ENCODE data around the gene ITGB3.
A peak's percentile ranks its signal among the peaks of the same experiment; 100 is the strongest.

Gene ITGB3

DNA sequence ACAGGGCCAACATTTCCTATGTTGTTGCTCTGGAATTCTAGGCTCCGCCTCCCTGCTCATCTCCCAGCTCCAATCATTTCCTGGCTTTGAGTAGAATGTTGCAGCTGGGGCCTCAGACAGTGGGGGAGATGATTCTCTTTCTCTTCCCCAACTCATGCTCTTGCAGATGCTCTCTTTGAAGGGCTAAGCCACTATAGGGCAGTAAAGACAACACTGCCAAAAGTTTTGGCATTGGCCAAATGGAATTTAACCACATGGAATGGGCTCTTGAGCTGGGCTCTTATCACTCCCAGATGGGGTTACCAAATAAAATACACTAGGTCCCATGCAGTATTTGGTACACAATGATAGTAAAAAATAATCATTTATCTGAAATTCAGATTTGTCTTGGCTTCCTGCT lies 50.6 kb downstream of the ITGB3 start:
- DNase-seq: no peak

DNA sequence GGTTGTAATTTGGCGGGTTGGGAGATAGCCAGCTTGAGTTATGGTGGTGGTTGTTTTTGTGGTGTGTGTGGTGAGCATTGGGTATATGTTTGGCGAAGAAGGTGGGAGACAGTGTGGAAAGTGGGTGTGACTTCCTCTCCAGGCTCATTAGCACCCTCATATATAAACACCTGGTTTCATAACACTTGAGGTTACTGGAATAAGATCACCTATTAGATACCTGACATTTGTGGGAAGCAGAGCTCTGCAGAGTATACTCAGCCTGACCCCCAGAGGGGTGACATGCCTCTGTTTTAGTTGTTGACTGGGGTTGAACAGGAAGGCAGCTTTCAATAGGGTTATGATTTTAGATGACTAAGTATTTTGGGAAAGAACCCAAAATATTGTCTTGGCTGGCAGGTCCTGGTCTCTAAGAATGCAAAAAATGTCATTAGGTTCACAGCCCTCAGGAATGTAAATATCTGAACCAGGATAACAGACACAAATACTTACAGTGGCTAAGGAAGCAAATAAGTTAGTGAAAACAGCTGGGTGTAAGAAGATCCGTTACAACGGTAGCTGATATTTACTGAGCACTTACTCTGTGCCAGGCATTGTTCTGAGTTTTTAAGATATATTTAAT lies 51.8 kb downstream of the ITGB3 start:
- DNase-seq: no peak

DNA sequence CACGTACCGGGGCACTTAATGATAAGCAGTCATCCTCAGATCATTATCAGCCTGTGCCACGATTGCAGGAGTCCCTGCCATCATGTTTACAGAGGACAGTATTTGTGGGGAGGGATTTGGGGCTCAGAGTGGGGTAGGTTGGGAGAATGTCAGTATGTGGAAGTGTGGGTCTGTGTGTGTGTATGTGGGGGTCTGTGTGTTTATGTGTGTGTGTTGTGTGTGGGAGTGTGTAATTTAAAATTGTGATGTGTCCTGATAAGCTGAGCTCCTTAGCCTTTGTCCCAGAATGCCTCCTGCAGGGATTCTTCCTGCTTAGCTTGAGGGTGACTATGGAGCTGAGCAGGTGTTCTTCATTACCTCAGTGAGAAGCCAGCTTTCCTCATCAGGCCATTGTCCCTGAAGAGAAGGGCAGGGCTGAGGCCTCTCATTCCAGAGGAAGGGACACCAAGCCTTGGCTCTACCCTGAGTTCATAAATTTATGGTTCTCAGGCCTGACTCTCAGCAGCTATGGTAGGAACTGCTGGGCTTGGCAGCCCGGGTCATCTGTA lies 56.6 kb downstream of the ITGB3 start:
- no peak for DNase-seq

DNA sequence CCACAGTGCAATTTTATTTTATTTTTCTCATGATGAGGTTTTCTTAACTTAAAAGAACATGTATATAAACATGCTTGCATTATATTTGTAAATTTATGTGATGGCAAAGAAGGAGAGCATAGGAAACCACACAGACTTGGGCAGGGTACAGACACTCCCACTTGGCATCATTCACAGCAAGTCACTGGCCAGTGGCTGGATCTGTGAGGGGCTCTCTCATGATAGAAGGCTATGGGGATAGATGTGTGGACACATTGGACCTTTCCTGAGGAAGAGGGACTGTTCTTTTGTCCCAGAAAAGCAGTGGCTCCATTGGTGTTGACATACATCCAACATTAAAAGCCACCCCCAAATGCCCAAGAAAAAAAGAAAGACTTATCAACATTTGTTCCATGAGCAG lies 57.8 kb downstream of the ITGB3 start:
- no peak for DNase-seq

DNA sequence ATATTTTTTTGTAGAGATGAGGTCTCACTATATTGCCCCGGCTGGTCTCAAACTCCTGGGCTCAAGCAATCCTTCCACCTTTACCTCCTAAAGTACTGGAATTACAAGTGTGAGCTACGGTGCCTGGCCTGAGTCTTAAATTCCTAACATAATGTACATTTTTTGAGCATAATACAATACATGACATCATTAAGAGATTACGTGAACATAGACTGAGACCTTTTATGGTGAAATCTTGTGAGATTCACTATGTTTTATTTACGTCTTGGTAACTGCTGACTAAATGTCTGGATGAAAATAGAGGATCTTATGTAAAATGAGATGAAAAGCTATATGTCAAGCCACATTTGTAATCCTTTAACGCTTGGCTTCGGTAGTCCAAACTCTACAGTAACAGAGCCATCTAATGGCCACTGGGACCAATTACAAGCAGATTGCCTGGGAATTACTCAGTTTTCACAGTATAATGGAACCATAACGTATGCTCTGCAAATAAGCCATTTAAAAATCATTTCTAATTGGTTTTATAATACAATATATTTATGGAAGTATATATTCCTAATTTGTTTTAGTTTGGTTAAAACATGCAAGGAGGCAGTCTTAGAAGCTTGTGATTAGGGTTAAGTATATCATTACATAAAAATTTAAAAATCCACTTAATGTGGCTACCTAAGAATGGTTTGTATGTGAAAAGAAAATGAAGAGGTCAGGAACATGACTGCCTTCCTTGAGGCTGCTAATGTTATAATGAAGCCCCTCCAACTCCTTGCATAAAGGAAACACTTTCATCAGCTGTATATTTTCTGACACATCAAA lies 62.0 kb downstream of the ITGB3 start:
- peak; percentile 80 for DNase-seq

DNA sequence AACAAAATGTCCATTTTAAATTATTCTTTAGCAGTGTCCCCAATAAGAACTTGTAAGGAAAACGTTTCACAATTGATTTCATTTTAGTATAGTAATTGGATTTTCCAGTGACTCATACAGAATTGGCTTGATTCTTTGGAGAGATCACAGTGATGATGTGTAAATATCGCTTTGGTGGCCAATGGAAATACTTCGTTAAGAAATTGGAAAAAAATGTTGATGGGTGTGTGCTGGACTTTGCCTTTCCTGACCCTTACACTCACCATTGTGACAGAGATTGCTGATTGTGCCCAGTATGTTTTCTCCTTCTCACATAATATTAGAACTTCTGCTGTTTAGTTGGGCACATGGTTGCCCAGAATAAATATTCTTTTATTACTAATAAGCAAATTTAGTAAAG lies 62.7 kb downstream of the ITGB3 start:
- DNase-seq: no peak

DNA sequence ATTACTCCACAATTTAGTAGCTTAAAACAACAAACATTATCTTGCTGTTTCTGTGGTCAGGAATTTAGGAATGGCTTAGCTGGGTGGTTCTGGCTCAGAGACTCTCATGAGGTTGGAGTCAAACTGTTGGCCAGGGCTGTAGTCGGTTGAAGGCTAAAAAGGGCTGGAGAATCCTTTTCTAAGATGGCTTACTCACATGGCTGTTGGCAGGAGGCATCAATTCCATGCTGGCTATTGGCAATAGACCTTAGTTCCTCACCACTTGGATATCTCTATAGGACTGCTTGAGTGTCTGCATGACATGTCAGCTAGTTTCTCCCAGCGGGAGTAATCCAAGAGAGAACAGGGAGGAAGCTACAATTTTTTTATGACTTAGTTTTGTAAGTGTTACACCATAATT lies 63.5 kb downstream of the ITGB3 start:
- no peak for DNase-seq

DNA sequence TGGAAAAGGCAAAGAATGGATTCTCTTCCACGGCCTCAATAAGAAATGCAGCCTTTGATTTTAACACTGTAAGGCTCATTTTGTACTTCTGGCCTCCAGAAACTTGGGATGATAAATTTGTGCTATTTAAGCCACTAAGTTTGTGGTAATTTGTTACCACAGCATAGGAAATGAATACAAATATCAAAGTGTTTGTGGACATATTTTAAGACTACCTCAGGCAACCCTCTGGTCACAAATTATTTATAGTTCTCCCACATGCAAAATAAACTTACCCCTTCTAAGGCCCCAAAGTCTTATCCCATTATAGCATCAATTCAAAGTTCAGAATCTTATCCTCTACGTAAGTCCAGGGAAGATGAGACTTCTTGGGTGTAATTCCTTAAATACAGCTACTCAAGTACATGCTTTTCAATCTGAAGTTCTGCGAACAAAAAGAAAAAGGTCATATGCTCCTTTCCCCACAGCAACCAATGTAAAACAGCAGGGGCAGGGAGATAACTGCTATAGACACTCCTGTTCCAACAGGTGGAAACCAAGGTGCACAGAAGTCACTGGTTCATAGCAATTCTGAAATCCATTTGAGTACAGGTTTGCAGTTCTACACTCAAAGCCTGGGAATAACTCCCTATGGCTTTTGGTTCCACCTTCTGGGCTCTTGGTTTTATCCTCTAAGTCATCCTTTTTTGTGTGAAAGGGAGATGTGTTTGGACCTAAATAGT lies 64.7 kb downstream of the ITGB3 start:
- no peak for DNase-seq

DNA sequence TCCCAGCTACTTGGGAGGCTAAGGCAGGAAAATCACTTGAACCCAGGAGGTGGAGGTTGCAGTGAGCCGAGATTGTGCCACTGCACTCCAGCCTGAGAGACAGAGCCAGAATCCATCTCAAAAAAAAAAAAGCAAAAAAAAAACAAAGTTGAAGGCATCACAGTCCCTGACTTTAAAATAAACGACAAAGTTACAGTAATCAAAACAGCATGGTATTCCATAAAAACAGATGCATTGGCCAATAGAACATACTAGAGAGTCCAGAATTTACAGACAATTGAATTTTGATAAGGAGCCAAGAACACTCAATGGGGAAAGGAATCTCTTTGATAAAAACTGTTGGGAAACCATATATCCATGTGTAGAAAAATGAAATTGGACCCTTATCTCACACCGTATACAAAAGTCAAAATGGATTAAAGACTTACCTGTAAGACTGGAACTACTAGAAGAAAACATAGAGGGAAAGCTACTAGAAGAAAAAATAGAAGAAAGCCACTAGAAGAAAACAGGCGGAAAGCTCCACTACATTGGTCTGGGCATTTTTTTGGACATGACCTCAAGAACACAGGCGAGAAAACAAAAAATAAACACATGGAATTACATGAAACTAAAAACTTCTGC lies 67.4 kb downstream of the ITGB3 start:
- DNase-seq: no peak

DNA sequence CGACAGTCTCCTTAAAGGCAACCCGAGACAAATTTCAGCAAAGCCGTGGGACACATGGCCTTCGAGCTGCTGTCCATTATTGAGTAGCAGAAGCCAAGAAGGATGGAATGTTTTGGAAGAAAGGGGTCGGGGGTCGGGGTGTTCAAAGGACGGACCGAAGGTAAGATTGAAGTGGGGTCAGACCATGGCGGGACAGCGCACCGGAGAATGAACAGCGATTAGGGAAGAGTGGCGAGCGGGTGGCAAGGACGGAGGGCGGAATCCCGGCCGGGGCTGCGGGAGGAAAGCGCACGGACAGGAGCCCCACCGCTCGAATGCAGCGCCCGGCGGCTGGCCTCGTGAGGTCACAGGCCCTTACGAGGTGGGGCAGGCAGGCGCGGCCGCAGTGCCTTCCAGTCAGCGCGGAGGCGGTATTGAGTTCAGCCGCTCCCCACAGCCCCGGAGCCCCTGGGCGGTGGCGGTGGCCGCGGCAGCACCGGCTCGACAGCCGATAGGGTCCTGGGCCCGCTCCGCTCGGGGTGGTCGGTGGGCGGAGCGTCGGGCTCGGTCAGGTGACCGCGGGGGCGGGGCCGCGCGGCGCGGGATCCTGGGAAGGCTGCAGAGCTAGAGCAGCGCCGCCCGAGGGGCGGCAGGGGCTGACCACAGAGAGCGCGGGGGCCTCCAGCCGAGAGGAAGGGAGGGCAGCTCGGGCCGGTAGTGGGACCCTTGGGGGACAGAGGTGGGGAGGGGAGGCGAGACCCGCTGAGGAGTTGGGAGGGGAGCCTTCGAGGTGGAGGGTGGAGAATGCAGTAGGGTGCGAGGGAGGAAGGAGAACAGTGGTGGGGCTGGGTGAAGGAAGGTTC lies 70.0 kb downstream of the ITGB3 start, which contains the start of gene EFCAB13:
Gene EFCAB13 (plus strand): TSS at position 574 of the 842 bp plus-strand sequence. CDS start 4,399 bp downstream, outside the sequence.
- peak; percentile 37 for DNase-seq

DNA sequence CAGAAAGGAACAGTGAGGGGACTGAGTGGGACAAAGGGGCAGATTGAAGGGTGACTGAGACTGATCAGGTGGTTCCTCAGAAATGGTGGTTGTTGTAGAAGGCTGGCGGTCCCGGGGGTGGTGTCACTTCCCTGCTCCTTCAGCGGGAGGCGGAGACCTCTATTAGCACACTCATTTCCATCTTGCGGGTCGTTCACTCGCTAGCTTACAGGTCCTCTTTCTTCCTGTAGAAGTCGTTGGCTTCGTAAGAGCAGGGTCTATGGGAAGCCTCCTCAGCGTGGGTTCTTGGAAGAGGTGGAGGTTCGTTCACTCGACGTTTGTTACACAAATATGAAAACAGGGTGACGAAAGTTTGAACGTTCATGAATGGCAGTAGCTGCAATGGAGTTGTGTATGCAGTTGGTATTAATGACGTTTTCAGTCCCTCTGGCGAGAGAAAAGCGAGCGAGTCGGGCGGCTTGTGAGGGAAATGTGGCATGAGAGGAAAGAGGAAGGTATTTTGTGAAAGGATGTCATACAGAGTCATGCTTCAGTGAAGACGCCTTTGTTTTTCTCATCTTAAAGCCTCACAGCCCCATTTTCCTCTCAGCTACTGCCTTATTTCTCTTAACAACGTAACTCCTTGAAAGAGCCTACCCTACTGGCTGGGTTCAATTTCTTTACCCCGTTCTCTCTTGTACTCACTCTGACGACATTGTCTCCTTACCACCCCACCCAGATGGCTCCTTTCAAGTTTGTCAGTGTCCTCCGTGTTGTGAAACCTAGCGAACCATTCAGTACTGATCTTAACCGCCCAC lies 70.8 kb downstream of the ITGB3 start:
- peak; percentile 34 for DNase-seq

DNA sequence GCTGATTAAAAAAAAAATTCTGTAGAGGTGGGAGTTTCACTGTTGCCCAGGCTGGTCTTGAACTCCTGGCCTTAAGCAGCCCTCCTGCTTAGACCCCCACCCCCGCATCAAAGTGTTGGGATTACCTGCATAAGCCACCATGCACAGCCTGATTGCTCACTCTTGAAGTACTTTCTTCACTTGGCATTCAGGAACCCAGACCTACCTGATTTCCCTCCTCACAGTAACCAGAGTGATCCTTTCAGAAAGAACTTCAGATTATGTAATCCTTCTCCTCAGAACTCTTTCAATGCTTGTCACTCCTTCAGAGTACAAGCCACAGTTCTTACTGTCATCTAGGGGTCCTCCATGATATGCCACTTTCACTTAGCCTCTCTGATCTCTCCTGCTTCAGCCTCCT lies 71.5 kb downstream of the ITGB3 start:
- no peak for DNase-seq

DNA sequence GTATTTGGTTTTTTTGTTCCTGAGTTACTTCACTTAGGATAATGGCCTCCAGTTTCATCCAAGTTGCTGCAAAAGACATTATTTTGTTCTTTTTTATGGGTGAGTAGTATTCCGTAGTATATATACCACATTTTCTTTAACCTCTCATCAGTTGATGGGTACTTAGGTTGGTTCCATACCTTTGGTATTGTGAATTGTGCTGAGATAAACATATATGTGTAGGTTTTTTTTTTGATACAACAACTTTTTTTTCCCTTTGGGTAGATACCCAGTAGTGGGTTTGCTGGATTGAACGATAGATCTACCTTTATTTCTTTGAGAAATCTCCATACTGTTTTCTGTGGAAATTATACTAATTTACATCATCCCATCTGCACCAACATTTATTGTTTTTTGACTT lies 76.9 kb downstream of the ITGB3 start:
- no peak for DNase-seq

DNA sequence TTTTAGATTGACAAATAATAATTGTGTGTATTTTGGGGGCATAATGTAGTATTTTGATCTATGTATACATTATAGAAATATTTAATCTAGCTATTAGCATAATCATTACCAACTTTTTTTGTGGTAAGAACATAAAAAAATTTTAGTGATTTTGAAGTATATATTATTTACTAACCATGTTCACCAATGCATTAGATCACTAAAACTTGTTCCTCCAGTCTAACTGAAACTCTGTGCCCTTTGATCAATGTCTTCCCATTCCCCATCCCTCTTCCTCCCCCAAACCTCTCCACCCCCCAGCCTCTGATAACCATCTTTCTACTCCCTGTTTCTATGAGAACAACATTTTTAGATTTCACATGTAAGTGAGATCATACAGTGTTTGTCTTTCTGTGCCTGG lies 78.7 kb downstream of the ITGB3 start:
- DNase-seq: no peak

DNA sequence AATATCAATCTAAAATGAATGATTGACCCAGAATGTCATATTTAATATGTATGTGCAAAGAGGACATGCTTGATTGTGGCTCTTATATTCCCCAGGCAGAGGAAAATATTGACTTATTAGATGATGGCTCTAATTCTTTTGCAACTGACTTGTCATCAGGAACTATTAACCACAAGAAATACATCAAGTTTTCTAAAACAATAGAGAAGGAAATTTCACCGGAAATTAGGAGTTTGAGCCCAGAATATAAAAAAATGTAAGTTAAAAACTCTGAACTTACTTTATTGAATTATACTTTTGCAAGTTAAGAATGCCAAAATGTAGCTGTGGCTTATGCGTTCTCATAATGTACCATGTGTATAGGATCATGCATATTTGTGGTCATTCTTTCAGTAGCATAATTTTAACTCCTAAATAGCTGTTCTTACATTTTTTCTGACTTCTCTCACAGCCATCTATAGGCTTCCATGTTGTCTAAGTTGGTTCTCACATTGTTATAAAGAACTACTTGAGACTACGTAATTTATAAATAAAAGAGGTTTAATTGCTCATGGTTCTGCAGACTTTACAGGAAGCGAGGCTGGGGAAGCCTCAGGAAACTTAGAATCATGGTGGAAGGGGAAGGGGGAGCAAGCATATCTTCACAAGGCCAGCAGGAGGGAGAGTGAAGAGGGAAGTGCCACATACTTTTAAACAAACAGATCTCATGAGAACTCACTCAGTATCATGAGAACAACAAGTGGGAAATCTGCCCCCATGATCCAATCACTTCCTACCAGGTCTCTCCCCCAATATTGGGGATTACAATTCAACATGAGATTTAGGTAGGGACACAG lies 81.7 kb downstream of the ITGB3 start:
- DNase-seq: no peak

DNA sequence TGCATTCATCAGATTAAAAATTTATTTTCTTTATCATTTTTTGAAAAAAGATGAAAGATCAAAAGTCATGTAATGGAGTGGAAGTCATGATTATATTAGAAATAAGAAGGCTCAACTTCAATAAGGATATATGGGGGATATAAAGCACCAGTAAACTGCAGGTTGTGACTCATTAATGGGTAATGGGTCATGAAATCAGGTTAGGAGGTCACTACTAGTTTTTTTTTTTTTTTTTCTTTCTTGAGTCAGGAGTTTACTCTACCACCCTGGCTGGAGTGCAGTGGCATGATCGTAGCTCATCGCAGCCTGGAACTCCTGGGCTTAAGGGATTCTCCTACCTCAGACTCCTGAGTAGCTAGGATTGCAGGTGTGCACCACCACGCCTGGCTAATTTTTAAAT lies 84.4 kb downstream of the ITGB3 start:
- DNase-seq: no peak

DNA sequence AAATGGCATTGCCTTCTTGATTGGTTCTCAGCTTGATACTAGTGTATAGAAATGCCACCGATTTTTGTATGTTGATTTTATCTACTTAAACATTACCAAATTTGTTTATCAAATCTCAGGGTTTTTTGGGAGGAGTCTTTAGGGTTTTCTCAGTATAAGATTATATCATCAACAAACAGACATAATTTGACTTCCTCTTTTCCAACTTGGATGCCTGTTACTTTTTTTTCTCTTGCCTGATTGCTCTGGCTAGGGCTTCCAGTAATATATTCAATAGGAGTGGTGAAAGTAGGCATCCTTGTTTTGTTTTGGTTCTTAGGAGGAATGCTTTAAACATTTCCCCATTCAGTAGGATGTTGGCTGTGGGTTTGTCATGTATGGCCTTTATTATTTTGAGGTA lies 99.2 kb downstream of the ITGB3 start:
- no peak for DNase-seq

DNA sequence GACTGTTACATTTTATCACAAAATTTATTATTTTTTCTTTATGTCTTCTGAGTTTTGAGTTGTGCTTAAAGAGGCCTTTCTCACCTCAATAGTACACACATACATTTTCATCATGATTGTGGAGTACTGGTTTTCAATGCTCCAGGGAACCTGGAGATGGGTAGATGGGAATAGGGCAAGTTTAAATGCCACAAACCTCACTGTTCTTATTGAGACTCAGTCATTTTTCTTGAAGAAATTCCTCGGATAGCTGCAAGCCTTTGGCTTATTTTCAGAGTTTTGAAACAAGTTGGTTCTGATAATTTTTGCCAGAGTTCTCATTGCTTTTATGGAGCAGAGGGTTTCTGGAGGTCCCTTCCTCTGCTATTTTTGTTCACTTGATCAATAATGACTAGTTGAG lies 105.0 kb downstream of the ITGB3 start:
- no peak for DNase-seq

All from NCI-H1694 treated with DMSO at 0.1 percent for 48 hours (cell line).